ENCODE data around the gene DEPDC5. TPM values are rescaled to one million over a fixed set of nuclear protein-coding genes. Genes with fewer than 3 reads are reported as not detected.

DEPDC5 gene
- total RNA-seq, 2 donors from 2014 or later = 10.9 to 37.5 TPM

GRCh38 chr22:31748490-31748889 lies 5.3 kb upstream of the DEPDC5 start:
- no peak for DNase-seq (ENCODE audit: low spot score)
- H3K9me3 ChIP-seq = no peaks in the 10 kb centered on the region
- intact Hi-C loops (cut with DNase I) = loop anchor here (2.0 kb wide), 1 partner anchor 196 kb away; the partner anchor contains the start of gene YWHAH
- H3K36me3 ChIP-seq = no peaks in the 10 kb centered on the region
- H3K27me3 ChIP-seq (replicated peaks; ENCODE audit: insufficient read depth) = no peaks in the 10 kb centered on the region
- TF ChIP-seq POLR2AphosphoS5 (IDR thresholded peaks at IDR 0.05) (no peak), POLR2A (IDR thresholded peaks at IDR 0.05) (no peak), CTCF (IDR thresholded peaks at IDR 0.05) (no peak)
- WGBS = 15% methylated on average over 2 of the region's 2 CpGs
- peak overlapping the region in 1 of 2 donors; percentile 70 for H3K4me3 ChIP-seq
- peaks cover 3% of the 10 kb centered on the region for H3K4me1 ChIP-seq (replicated peaks)
- H3K27ac ChIP-seq = no peak overlapping the region

GRCh38 chr22:31749636-31750364 lies 4.0 kb upstream of the DEPDC5 start, which contains the start of gene PRR14L:
Gene PRR14L, minus strand, starts transcription at chr22:31750132. Its CDS starts 11,272 bp downstream, at chr22:31738860.
- peak; percentile 81 for TF ChIP-seq POLR2A (IDR thresholded peaks at IDR 0.05)
- peak in 3 of 4 experiments; percentile 8 to 34 (median 12) for TF ChIP-seq CTCF (IDR thresholded peaks at IDR 0.05)
- TF ChIP-seq POLR2AphosphoS5 (IDR thresholded peaks at IDR 0.05) = peak; percentile 98
- intact Hi-C loops (cut with DNase I) = loop anchor here (2.0 to 5.0 kb wide), 3 partner anchors 67 to 195 kb away; partner anchors contain the start of genes PISD and YWHAH
- no peaks in the 10 kb centered on the region for H3K9me3 ChIP-seq
- DNase-seq (ENCODE audit: low spot score) = peak; percentile 98
- 1% methylated on average over 41 of the region's 62 CpGs for WGBS
- H3K27me3 ChIP-seq (replicated peaks; ENCODE audit: insufficient read depth) = no peaks in the 10 kb centered on the region
- H3K4me1 ChIP-seq (replicated peaks) = peaks cover 3% of the 10 kb centered on the region
- peak within 1 kb of the TSS; percentile 63 to 70 for H3K4me3 ChIP-seq
- peak within 1 kb of the TSS; percentile 71 to 74 for H3K27ac ChIP-seq
- no peaks in the 10 kb centered on the region for H3K36me3 ChIP-seq

GRCh38 chr22:31750365-31751284 lies 3.2 kb upstream of the DEPDC5 start:
- 66% methylated on average over 16 of the region's 16 CpGs for WGBS
- no peaks in the 10 kb centered on the region for H3K27me3 ChIP-seq (replicated peaks; ENCODE audit: insufficient read depth)
- DNase-seq (ENCODE audit: low spot score) = no peak
- peak overlapping the region; percentile 71 to 74 for H3K27ac ChIP-seq
- peaks cover 3% of the 10 kb centered on the region for H3K4me1 ChIP-seq (replicated peaks)
- TF ChIP-seq POLR2A (IDR thresholded peaks at IDR 0.05) (no peak), CTCF (IDR thresholded peaks at IDR 0.05) (no peak), POLR2AphosphoS5 (IDR thresholded peaks at IDR 0.05) (no peak)
- H3K36me3 ChIP-seq = no peaks in the 10 kb centered on the region
- H3K4me3 ChIP-seq = peak overlapping the region; percentile 63 to 70
- H3K9me3 ChIP-seq = no peaks in the 10 kb centered on the region
- intact Hi-C loops (cut with DNase I) = loop anchor here (5.0 kb wide), 2 partner anchors 68 to 88 kb away; partner anchors contain the start of gene PISD

GRCh38 chr22:31752096-31752847 lies 1.5 kb upstream of the DEPDC5 start:
- Histone ChIP-seq H3K4me1 (replicated peaks) (peaks cover 3% of the 10 kb centered on the region), H3K27me3 (replicated peaks; ENCODE audit: insufficient read depth) (no peaks in the 10 kb centered on the region), H3K4me3 (no peak overlapping the region), H3K9me3 (no peaks in the 10 kb centered on the region), H3K27ac (peak overlapping the region in 1 of 2 donors; percentile 91), H3K36me3 (no peaks in the 10 kb centered on the region)
- WGBS = 87% methylated on average over 7 of the region's 7 CpGs
- TF ChIP-seq POLR2AphosphoS5 (IDR thresholded peaks at IDR 0.05) (no peak), CTCF (IDR thresholded peaks at IDR 0.05) (no peak), POLR2A (IDR thresholded peaks at IDR 0.05) (no peak)
- DNase-seq (ENCODE audit: low spot score) = no peak
- intact Hi-C loops (cut with DNase I) = loop anchor here (5.0 kb wide), 2 partner anchors 70 to 90 kb away; partner anchors contain the start of gene PISD
